Activated effector memory CD4-positive, alpha-beta T cell treated with anti-CD3 and anti-CD28 coated beads, Interleukin-2, amount 50 U/mL, for 16 hours (primary cell): ENCODE data around the gene SYT6.
"Not testable (repeated sequence)": the region's sequence is repeated elsewhere in the genome, so short reads cannot be mapped to it uniquely, and the experiment has no call there.

Experiments
- DNase-seq: peaks from one replicate; pipeline ENCODE4 v3.0.0-alpha.2; 2020

Gene SYT6

GRCh38 chr1:114069762-114070161 lies 83.9 kb downstream of the SYT6 start:
- not testable (repeated sequence) for DNase-seq

DNA sequence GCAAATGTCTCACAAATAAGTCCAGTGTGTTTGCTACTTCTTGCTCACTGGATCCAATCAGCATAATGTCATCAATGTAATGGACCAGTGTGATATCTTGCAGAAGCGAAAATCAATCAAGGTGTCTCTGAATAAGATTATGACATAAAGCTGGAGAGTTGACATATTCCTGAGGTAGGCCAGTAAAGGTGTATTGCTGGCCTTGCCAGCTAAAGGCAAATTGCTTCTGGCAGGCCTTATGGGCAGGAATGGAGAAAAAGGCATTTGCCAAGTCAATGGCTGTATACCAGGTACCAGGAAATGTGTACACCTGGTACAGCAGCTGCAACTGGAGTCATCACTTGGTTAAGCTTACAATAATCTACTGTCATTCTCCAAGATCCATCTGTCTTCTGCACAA lies 85.0 kb downstream of the SYT6 start:
- DNase-seq, result not testable (repeated sequence)

DNA sequence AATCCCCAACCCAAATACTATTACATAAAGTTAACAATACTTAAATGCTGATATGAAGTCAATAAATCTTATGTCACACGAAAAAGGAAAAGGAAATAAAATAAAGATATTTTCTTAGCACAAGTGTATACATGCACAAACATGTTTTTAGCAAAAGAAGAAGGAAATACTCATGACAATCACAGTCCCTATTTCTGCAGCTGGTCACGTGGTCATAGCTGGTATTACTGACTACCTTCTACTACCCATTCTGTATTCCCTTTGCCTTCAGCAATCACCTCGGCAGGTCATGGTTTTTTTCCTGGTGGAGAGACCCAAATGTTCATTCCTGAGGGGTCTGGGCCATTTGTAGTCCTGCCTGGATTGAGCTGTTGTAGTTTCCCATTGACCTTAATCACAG lies 88.0 kb downstream of the SYT6 start:
- DNase-seq, result not testable (repeated sequence)

DNA sequence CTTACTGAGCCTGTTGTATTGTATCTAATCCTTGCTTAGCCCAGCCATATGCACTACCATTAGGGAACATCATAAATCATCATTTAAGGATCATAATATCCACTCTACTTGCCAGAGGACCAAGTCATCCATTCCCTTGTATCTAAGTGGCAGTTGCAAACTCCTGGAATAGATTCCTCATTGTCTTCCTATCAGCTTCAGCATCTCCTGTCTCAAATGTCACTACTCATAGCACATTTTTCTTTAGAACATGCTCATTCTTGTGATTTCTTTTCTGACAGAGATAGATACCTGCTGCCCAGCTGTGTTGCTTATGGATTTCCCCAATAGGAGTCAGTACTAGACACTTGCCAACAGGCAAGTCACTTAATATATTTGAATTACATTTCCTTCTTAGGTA lies 90.1 kb downstream of the SYT6 start:
- no peak for DNase-seq

- no peak for DNase-seq
Measured at GRCh38 chr1:114062477-114063099, 91.1 kb downstream of the SYT6 start.

DNA sequence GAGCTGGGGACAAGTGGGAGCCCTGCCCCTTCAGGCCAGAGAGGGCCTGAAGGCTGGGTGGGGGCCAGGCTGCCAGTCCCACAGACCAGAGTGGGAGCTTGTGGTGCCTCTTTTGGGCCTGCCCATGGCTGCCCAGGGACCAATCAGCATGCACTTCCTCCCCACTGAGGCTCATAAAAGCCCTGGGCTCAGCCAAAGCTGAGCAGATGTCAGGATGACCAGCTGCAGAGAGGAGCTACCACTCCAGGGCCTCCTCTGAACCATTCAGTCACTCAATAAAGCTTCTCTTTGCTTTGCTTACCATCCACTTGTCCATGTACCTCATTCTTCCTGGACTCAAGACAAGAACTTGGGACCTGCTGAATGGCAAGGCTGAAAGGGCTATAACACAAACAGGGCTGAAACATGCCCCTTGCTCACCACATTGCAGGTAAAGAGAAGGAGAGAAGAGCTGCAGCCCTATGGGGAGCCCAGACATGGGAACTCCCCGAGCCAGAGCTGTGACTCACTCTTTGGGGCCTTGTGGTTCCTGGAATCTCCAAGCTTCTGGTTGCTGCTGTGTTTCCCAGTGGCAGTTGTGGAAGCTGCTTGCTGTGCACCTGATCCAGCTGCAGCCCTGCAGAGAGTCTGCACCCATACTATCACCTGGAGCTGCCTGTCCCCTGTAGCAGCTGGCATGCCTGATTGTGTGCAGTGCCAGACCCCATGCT lies 92.4 kb downstream of the SYT6 start:
- no peak for DNase-seq

- not testable (repeated sequence) for DNase-seq
Measured at GRCh38 chr1:114058236-114058635, 95.4 kb downstream of the SYT6 start.

- DNase-seq, result no peak
Measured at GRCh38 chr1:114054148-114054547, 99.5 kb downstream of the SYT6 start.

- no peak for DNase-seq
Measured at GRCh38 chr1:114048232-114048631, 105.4 kb downstream of the SYT6 start.

GRCh38 chr1:114043548-114043947 lies 110.1 kb downstream of the SYT6 start:
- no peak for DNase-seq

DNA sequence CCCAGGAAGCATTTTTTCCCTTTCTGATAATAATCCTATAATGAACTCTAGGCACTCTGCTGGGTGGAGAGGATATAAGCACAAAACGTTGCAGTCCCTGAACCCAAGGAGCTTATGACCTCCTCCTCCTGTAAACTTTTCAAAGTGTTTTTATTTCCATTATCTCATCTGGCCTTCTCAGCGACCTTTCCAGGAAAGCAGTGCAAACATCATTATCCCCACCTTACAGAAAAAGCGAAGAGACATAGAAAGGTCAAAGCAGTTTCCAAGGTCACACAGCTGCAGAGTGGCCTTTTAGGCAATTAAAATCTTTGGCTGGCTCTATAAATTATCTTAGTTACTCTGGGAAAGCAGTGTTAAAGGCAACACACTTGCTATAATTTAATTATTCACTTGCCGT lies 110.6 kb downstream of the SYT6 start:
- no peak for DNase-seq

DNA sequence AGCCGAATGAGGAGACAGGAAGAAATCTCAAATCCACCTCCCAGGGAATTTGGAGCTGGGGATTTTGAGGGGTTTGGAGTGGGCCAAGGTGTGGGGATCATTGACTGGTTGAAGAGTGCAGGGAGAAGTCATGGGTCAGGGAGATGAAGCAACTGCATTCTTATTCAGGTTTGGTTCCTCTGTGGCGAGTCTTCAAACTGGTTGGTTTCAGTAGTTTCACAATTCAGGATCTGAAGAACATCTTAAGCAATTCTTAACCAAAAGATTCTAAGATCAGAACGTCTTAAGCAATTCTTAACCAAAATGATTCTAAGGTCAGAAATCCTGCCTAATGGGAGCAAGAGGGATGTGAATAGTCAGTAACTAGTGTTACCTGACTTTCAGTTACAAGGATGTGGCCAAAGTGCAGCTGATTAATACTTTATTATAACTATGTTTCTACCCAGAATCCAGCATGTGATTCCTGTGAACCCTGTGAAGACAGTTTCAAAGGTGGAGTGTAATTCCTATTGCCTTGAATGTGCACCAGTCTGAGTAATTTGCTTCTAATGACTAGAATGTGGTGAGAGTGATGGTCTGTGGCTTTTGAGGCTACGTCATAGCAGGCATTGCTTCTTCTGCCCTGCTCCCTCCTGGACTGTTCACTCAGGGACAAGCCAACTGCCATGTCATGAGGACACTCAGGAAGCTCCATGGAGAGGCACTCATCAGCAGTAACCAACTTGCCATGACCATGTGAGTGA lies 113.2 kb downstream of the SYT6 start:
- no peak for DNase-seq
